Osteoblast (primary cell): Measurements from ENCODE around the gene GTF3C5. TPM values are rescaled to one million over a fixed set of nuclear protein-coding genes. Genes with fewer than 3 reads are reported as not detected.

ENCODE experiments used
- DNase-seq: peaks from one replicate; pipeline ENCODE4 v3.0.0; 2011; ENCODE audit warnings: low spot score, mixed read lengths; ENCODE audit not compliant: insufficient read length; ENCODE audit errors: missing footprints
- H2AFZ ChIP-seq: 2 replicates; pipeline ENCODE4 v1.6.0; 2011; ENCODE audit warnings: mild to moderate bottlenecking, low read length
- H3K27ac ChIP-seq: 2 replicates; pipeline ENCODE4 v1.5.1; 2011; ENCODE audit warnings: mild to moderate bottlenecking, low read depth, low read length, moderate library complexity
- H3K27me3 ChIP-seq: 2 replicates; pipeline ENCODE4 v1.6.0; 2012; ENCODE audit warnings: mild to moderate bottlenecking, control low read depth, inconsistent platforms, low read length, moderate library complexity; ENCODE audit not compliant: insufficient read depth
- H3K36me3 ChIP-seq: 2 replicates; pipeline ENCODE4 v1.5.1; 2011; ENCODE audit warnings: mild to moderate bottlenecking, low read length, control low read depth, moderate library complexity; ENCODE audit not compliant: insufficient read depth
- H3K4me1 ChIP-seq: 2 replicates; pipeline ENCODE4 v1.5.1; 2011; ENCODE audit warnings: mild to moderate bottlenecking, low read length, control low read depth, moderate library complexity; ENCODE audit not compliant: insufficient read depth
- H3K4me2 ChIP-seq: 2 replicates; pipeline ENCODE4 v1.6.0; 2011; ENCODE audit warnings: mild to moderate bottlenecking, low read length; ENCODE audit not compliant: insufficient read depth
- H3K4me3 ChIP-seq: fragments of 200-600 bp; sonication (generic); 3 replicates; pipeline ENCODE4 v1.5.1; 2012; ENCODE audit warnings: mild to moderate bottlenecking, low read length, inconsistent platforms; ENCODE audit not compliant: insufficient read depth
- H3K79me2 ChIP-seq: 2 replicates; pipeline ENCODE4 v1.6.0; 2012; ENCODE audit warnings: mild to moderate bottlenecking, low read length, control low read depth, inconsistent platforms; ENCODE audit not compliant: insufficient read depth
- H3K9me3 ChIP-seq: 2 replicates; pipeline ENCODE4 v1.5.1; 2011; ENCODE audit warnings: low read depth, low read length, control low read depth
- H4K20me1 ChIP-seq: 2 replicates; pipeline ENCODE4 v1.6.0; 2012; ENCODE audit warnings: mild to moderate bottlenecking, low read length, control low read depth; ENCODE audit not compliant: insufficient read depth
- CTCF ChIP-seq: IDR thresholded peaks from 2 replicates; pipeline ENCODE4 v1.5.1; 2011; ENCODE audit warnings: mild to moderate bottlenecking, low read depth, low read length, moderate library complexity; ENCODE audit errors: extremely low read depth
- total RNA-seq: library from RNA; depleted of rRNA; stranded (reverse); fragments of >200 nt; gene quantifications from 2 replicates; pipeline ENCODE4 v1.2.3, GENCODE V29; 2012

GTF3C5 gene
- total RNA-seq, 1 donor, result 31.8 TPM

DNA sequence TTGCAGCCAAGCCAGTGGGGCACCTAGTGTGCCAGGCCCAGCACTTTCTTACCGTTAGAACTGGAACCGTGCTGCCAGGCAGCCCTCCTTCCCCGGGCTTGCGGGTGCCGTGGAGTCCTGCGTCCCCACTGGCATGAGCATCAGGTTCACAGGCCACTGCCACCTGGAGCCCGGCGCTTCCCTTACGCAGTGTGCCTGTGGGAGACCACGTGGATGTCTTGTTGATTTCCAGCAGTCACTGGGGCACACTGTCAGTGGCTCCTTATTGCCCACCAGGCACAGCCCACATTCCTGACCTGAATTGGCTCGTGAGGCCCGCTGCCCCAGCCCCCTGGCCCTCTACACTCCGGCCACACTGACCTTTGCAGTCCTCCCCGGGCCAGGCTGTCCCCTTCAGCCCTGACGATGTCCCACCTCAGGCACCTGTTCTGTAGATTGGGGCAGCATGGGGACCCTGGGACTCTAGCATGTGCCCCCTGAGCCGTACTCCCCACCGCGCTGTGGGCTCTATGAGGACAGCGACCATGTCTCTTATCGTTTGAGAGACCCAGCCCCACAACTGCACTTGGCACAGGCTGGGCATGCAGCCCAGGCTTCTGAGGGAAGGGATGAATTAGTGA, 20.6 kb downstream of the GTF3C5 start:
- no peaks in the 10 kb centered on the region for H3K79me2 ChIP-seq
- peaks cover 48% of the 10 kb centered on the region for H3K36me3 ChIP-seq
- no peak overlapping the region for H3K27ac ChIP-seq
- peak; percentile 65 for DNase-seq
- no peak for TF ChIP-seq CTCF
- no peak overlapping the region for H3K4me3 ChIP-seq
- no peak overlapping the region for H2AFZ ChIP-seq
- H3K27me3 ChIP-seq, result no peaks in the 10 kb centered on the region
- H3K4me2 ChIP-seq, result no peak overlapping the region
- H3K4me1 ChIP-seq, result peaks cover 8% of the 10 kb centered on the region
- peaks cover 12% of the 10 kb centered on the region for H4K20me1 ChIP-seq
- H3K9me3 ChIP-seq, result no peaks in the 10 kb centered on the region

DNA sequence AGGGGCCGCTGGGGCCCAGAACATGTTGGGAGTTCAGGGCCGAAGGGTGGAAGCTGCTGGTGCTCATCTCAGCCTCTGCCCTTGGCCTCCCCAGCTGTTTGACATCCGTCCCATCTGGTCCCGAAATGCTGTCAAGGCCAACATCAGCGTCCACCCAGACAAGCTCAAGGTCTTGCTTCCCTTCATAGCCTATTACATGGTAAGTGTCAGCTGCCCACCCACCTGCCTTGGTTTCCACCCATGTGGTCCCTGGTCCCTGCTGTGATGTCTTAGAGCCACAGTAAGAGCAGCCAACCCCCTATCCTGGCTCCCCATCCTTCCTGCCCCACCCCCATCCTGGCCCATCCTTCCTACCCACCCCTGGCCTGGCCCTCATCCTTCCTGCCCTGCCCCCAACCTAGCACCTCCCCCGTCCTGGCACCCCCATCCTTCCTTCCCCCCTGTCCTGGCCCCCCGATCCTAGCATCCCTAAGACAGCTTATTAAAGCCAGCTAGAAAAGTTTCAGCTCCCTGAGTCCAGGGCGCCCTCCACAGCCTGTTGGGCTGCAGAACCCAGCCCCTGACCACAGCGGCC, 21.3 kb downstream of the GTF3C5 start:
- H4K20me1 ChIP-seq, result peaks cover 12% of the 10 kb centered on the region
- peaks cover 8% of the 10 kb centered on the region for H3K4me1 ChIP-seq
- H3K79me2 ChIP-seq, result no peaks in the 10 kb centered on the region
- no peak overlapping the region for H3K27ac ChIP-seq
- H3K36me3 ChIP-seq, result peaks cover 46% of the 10 kb centered on the region
- peak; percentile 61 for DNase-seq
- H3K27me3 ChIP-seq, result no peaks in the 10 kb centered on the region
- H3K9me3 ChIP-seq, result no peaks in the 10 kb centered on the region
- no peak for TF ChIP-seq CTCF
- H3K4me2 ChIP-seq, result no peak overlapping the region
- H3K4me3 ChIP-seq, result no peak overlapping the region
- no peak overlapping the region for H2AFZ ChIP-seq

- DNase-seq, result peak; percentile 83
- no peak overlapping the region for H2AFZ ChIP-seq
- TF ChIP-seq CTCF, result no peak
Measured at GRCh38 chr9:133054194-133054890, 23.5 kb downstream of the GTF3C5 start.

GRCh38 chr9:133054966-133055365, 24.2 kb downstream of the GTF3C5 start:
- Histone ChIP-seq H3K27ac (no peak overlapping the region), H3K36me3 (peaks cover 46% of the 10 kb centered on the region), H3K79me2 (no peaks in the 10 kb centered on the region), H4K20me1 (peaks cover 10% of the 10 kb centered on the region), H3K27me3 (no peaks in the 10 kb centered on the region), H3K9me3 (no peaks in the 10 kb centered on the region), H3K4me1 (peaks cover 8% of the 10 kb centered on the region), H3K4me2 (no peak overlapping the region), H2AFZ (no peak overlapping the region), H3K4me3 (no peak overlapping the region)
- peak; percentile 94 for DNase-seq
- no peak for TF ChIP-seq CTCF

More at GRCh38 chr9:133054194-133054890, 23.5 kb downstream of the GTF3C5 start:
- Histone ChIP-seq H4K20me1 (peaks cover 10% of the 10 kb centered on the region), H3K4me1 (peaks cover 8% of the 10 kb centered on the region), H3K79me2 (no peaks in the 10 kb centered on the region), H3K9me3 (no peaks in the 10 kb centered on the region), H3K27me3 (no peaks in the 10 kb centered on the region), H3K27ac (no peak overlapping the region), H3K4me2 (no peak overlapping the region), H3K4me3 (no peak overlapping the region), H3K36me3 (peaks cover 47% of the 10 kb centered on the region)
